ENCODE data around the gene SYNGR2. TPM values are rescaled to one million over a fixed set of nuclear protein-coding genes. Genes with fewer than 3 reads are reported as not detected.
A peak's percentile ranks its signal among the peaks of the same experiment; 100 is the strongest.

The SYNGR2 gene
- total and polyA plus RNA-seq, 2 donors (not counting 1 experiment from before 2014, with no cell fraction given) = 390 to 442 TPM

- no peak overlapping the region for H3K27ac ChIP-seq (ENCODE audit: low read length in 2 of 2)
- H3K79me2 ChIP-seq (ENCODE audit: control insufficient read depth, insufficient read depth, low read length) = peaks cover 11% of the 10 kb centered on the region
- intact Hi-C loops (cut with micrococcal nuclease) = no loop called here
- WGBS (ENCODE audit: insufficient coverage) = 96% methylated on average over 10 of the region's 11 CpGs
- H2AFZ ChIP-seq (ENCODE audit: insufficient read depth, low read depth, low read length, poor library complexity, severe bottlenecking) = no peak overlapping the region
- no peaks in the 10 kb centered on the region for H3K9me3 Mint-ChIP-seq (ENCODE audit: insufficient read depth)
- H4K20me1 ChIP-seq (ENCODE audit: control insufficient read depth, insufficient read depth, low read length, poor library complexity, severe bottlenecking) = no peaks in the 10 kb centered on the region
- TF ChIP-seq CTCF (IDR thresholded peaks at IDR 0.05) = no peak
- TF ChIP-seq EZH2 (IDR thresholded peaks at IDR 0.05; ENCODE audit: borderline replicate concordance, insufficient read depth, low read depth, low read length, poor library complexity, severe bottlenecking) = no peak
- no peaks in the 10 kb centered on the region for H3K36me3 ChIP-seq (replicated peaks in 1 of 2; ENCODE audit: control extremely low read depth in 1 of 2, control insufficient read depth in 1 of 2, extremely low read depth in 1 of 2, insufficient read depth in 2 of 2, low read length in 1 of 2)
- H3K4me3 Mint-ChIP-seq = no peak overlapping the region
- no peaks in the 10 kb centered on the region for H3K27me3 Mint-ChIP-seq
- H3K4me2 ChIP-seq (replicated peaks; ENCODE audit: low read depth, low read length, poor library complexity, severe bottlenecking) = no peak overlapping the region
- H3K4me1 Mint-ChIP-seq = peaks cover 7% of the 10 kb centered on the region
- H3K9ac ChIP-seq (ENCODE audit: low read length) = no peak overlapping the region
- no peak overlapping the region for H3K4me3 ChIP-seq (ENCODE audit: control extremely low read depth in 1 of 5, extremely low read depth in 1 of 5, insufficient read depth in 1 of 5, low read depth in 2 of 5, low read length in 4 of 5)
- no peak for ATAC-seq (ENCODE audit: low read depth)
- POLR2A ChIA-PET = interaction anchor here (0.7 kb wide), 1 partner anchor 15 kb away, joined by 6 read pairs; no protein-coding TSS in a partner anchor
- H3K27me3 ChIP-seq (replicated peaks in 1 of 4; ENCODE audit: control extremely low read depth in 1 of 4, control insufficient read depth in 3 of 4, insufficient read depth in 4 of 4, low read length in 3 of 4) = no peaks in the 10 kb centered on the region
- H3K27ac Mint-ChIP-seq = no peak overlapping the region
- peaks cover 4 to 8% of the 10 kb centered on the region in 2 donors for H3K4me1 ChIP-seq (ENCODE audit: control insufficient read depth in 2 of 2, insufficient read depth in 2 of 2, low read length in 2 of 2)
- no peaks in the 10 kb centered on the region for H3K9me3 ChIP-seq (ENCODE audit: control extremely low read depth in 1 of 3, control insufficient read depth in 2 of 3, insufficient read depth in 1 of 3, low read length in 2 of 3)
- DNase-seq = no peak
- CTCF ChIA-PET = no interaction called here
Measured at GRCh38 chr17:78211032-78211431, 42.7 kb downstream of the SYNGR2 start.

GRCh38 chr17:78214016-78214705 lies 45.8 kb downstream of the SYNGR2 start, which contains the start of gene BIRC5:
Gene BIRC5, plus strand, starts transcription at chr17:78214253. Its CDS starts 64 bp downstream, at chr17:78214317.
- Histone ChIP-seq H3K9ac (ENCODE audit: low read length) (peak within 1 kb of the TSS; percentile 56), H3K27me3 (replicated peaks in 1 of 4; ENCODE audit: control extremely low read depth in 1 of 4, control insufficient read depth in 3 of 4, insufficient read depth in 4 of 4, low read length in 3 of 4) (no peaks in the 10 kb centered on the region), H3K4me3 (ENCODE audit: control extremely low read depth in 1 of 5, extremely low read depth in 1 of 5, insufficient read depth in 1 of 5, low read depth in 2 of 5, low read length in 4 of 5) (peak within 1 kb of the TSS in 4 of 5 experiments; percentile 31 to 60 (median 46)), H3K9me3 (ENCODE audit: control extremely low read depth in 1 of 3, control insufficient read depth in 2 of 3, insufficient read depth in 1 of 3, low read length in 2 of 3) (no peaks in the 10 kb centered on the region), H3K4me1 (ENCODE audit: control insufficient read depth in 2 of 2, insufficient read depth in 2 of 2, low read length in 2 of 2) (peaks cover 4 to 8% of the 10 kb centered on the region in 2 donors), H3K79me2 (ENCODE audit: control insufficient read depth, insufficient read depth, low read length) (peaks cover 11% of the 10 kb centered on the region), H3K27ac (ENCODE audit: low read length in 2 of 2) (no peak within 1 kb of the TSS), H2AFZ (ENCODE audit: insufficient read depth, low read depth, low read length, poor library complexity, severe bottlenecking) (peak within 1 kb of the TSS; percentile 72), H4K20me1 (ENCODE audit: control insufficient read depth, insufficient read depth, low read length, poor library complexity, severe bottlenecking) (no peaks in the 10 kb centered on the region), H3K4me2 (replicated peaks; ENCODE audit: low read depth, low read length, poor library complexity, severe bottlenecking) (peak within 1 kb of the TSS; percentile 92), H3K36me3 (replicated peaks in 1 of 2; ENCODE audit: control extremely low read depth in 1 of 2, control insufficient read depth in 1 of 2, extremely low read depth in 1 of 2, insufficient read depth in 2 of 2, low read length in 1 of 2) (no peaks in the 10 kb centered on the region)
- intact Hi-C loops (cut with micrococcal nuclease) = loop anchor here (1.0 kb wide), 2 partner anchors 40 to 74 kb away; no protein-coding TSS in a partner anchor
- Mint-ChIP-seq H3K27me3 (no peaks in the 10 kb centered on the region), H3K4me3 (peak within 1 kb of the TSS; percentile 79), H3K4me1 (peaks cover 7% of the 10 kb centered on the region), H3K9me3 (ENCODE audit: insufficient read depth) (no peaks in the 10 kb centered on the region), H3K27ac (peak within 1 kb of the TSS; percentile 26)
- ATAC-seq (ENCODE audit: low read depth) = peak; percentile 100
- WGBS (ENCODE audit: insufficient coverage) = 1% methylated on average over 60 of the region's 60 CpGs
- peak; percentile 91 for DNase-seq
- POLR2A ChIA-PET = no interaction called here
- TF ChIP-seq CTCF (IDR thresholded peaks at IDR 0.05) (no peak), EZH2 (IDR thresholded peaks at IDR 0.05; ENCODE audit: borderline replicate concordance, insufficient read depth, low read depth, low read length, poor library complexity, severe bottlenecking) (no peak)
- CTCF ChIA-PET = interaction anchor here (0.7 to 1.1 kb wide), 2 partner anchors 37 to 84 kb away, joined by 3 read pairs; partner anchors contain the start of gene TMC8

Measured in B cell (primary cell).